Hippocampal formation (tissue), 2 donors: ENCODE results near the gene CERS6.
"Not testable (repeated sequence)": the region's sequence is repeated elsewhere in the genome, so short reads cannot be mapped to it uniquely, and the experiment has no call there.

Experiments
- DNase-seq, 2 donors: peaks; one replicate each; lab custom pipeline; 2025; lab: John Stamatoyannopoulos, UW

Gene CERS6

DNA sequence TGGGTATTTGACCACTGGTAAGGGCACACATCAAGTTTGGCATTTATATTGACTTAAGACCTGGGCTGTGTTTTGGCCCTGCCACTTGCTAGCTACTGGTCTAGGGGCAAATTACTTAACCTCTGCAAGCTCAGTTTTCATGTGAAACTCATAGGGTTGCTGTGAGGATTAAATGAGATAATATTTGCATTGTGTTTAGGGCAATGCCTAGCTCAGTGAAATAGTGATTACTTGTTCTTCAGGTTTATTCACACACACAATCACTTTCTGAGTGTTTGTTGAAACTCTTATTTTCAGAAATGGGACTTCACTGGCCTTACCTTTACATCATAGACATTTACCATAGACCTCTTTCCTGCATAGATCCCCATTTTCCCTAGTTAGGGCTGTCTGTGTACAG lies 12.3 kb downstream of the CERS6 start:
- DNase-seq = no peak

DNA sequence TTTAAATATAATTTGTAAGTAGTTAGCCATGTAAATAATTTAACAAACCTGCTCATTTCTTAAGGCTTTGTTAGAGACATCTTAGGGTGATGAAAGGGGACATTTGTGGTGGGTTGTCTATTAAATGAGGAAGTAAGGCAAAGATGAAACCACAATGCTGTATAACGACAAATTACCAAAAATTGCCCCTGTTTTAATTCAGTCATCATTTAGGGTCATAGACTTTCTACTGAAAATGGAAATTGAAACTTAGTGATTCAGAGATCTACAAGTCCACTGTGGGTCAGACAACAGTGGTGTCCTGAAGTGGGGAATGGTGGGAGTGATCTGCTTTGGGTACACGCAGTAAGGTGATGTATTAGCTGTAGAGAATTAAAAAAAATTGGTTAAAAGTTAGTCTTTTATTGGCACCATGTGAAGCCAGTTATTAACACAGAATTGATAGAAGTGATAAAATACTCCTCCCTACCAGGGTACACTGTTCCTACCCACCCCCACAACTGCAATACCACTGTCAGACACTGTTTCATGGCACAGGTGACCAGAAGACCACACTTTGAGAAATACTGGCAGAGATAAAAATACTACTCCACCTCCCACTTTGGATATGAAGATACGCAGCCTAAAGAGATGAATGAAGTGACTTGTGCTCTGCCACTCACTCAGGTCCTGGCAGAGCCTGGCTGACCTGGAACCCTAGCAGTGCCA lies 13.4 kb downstream of the CERS6 start:
- no peak for DNase-seq

DNA sequence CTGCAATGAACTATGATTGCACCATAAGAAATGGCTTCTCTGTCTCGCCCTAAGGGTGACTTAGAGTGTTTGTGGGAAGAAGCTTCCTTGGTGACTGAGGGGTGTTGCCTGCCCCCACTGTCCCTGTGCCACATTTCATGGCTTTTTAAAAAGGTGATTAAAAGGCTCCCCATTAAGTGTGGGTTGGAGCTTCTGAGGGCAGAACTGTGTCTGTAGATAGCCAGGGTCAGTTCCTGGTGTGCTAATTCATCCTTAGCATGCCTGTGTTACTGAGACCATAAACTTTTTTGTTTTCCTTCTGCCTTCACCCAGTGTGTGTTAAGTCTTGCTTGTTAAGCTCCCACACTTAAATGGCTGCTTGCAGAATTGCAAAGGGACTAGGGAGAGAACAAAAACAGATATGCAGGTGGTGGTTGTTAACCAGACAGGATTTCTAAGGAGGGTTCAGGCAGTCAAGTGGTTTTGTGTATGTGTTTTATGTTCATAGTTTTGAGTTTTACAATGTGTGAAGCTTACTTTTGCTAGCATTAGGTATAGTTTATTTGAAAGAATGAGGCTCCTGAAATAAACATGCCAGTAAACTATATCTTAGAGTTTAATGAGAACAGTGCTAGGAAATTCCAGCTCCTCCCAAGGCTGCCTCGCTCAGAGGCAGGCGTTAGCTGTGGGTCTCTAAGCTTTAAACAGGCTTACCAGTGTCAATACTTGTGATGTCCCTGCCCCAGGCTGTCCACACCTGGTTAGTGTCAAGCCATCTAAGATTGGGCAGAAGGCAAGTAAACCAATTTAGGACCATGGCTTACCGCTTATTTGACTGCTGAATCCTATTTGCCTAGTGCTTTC lies 14.5 kb downstream of the CERS6 start:
- no peak for DNase-seq

DNA sequence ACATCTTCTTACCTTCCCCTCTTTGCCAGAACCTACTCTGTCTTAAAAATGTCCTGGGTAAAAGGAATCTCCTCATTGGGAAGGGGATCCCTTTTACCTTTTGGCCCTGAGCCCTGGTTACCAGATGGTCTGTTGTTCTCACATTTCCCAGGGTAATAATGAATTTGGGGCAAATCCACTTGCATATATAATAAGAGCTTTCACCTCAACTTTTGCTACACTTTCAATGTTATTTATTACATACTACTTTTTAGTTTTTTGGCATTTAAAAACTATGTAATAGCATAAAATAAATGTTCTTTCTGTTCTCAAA lies 15.0 kb downstream of the CERS6 start:
- DNase-seq = no peak

DNA sequence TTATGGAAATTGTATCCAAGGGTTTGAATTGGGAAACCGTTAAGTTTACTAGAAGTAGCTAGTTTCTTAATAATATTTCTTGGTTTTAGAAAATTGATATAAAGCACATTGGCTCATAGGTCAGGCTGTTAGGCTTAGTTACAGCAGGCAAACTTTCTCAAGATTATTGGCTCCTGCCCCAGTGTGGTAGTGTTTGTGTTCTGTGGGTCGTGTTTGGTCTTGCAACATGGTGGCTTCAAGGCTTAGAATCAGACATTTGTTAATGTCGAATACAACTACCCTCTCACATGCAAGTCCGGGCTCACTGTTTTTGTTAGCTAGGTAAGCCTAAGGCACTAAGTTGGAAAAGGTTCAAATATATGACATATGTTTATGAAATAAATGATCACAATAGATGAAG lies 19.6 kb downstream of the CERS6 start:
- DNase-seq = no peak

DNA sequence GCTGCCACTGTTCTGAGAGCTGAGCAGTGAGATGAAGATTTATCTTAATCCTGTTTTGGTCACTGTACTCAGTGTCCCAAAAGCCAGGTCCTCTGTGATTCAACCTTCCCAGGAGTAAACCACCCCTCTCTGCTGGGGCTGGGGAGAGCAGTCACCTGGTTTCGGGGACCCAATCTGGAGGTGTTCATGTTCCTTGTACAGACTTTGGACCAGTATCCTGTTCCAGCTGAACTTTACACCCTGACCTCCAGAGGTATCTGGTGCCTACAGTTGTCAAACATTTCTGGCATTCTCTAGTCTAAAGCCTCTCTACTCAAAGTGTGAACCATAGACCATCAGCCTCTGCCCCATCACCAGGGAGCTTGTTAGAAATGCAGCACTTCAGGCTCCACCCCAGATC lies 22.1 kb downstream of the CERS6 start:
- DNase-seq = no peak

DNA sequence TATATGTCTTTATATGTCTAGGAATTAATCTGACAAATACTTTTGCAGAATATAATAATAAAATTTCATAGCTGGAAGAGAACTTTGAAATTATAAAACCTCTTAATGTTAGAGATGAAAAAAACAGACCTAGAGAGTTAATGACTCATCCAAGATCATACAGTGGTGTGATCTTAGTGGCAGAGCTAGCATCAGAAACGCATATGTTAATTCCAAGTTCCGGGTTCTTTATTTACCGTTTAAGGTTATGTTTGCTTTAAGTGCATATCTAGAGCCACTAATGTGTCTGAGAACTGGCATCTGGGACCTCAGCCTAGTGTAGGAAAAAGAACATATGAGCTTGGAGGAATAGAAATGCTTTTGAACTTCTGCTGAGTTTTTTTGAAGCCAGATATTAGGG lies 24.3 kb downstream of the CERS6 start:
- DNase-seq = no peak

DNA sequence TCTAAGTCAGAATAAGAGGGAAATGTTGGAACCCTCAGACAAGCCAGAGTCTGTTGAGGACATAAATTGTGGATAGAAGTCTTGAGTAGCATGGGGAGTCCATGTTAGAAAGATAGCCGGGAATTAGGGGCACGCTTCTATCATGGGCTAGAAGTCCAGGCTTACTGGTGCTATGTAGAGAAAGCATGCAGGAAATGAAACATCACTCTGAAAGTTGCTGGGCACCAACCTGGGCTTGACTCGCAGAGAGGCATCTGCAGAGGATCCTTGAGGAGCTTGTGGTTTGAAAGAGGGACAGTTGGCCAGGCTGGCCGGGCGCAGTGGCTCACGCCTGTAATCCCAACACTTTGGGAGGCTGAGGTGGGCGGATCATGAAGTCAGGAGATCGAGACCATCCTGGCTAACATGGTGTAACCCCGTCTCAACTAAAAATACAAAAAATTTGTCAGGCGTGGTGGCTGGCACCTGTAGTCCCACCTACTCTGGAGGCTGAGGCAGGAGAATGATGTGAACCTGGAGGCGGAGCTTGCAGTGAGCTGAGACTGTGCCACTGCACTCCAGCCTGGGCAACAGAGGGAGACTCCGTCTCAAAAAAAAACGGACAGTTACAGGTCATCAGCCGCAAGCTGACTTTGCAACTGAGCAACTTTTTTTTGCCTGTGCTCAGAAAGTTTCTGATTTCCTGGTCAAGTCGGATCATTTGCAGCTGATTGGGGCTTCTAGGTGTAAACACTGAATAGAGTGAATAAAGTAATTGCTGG lies 24.9 kb downstream of the CERS6 start:
- no peak for DNase-seq

DNA sequence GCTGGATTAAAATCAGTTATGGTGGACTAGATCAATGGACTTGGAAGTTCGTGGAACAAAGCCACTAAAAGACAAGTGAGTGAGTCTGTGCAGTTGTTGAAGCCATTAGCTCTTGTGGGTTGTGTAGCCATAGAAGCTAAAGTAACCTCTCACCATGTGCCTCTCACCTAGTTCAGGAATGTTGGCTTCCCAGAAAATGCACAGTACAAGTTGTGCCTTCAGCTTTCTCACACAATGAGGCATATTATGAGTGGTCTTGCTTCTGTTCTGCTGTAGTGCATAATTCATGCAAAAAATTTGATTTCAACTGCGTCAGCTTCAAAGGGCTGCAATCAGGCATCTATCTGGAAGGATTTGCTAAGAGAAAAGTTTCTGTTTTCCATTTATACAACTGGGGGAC lies 26.2 kb downstream of the CERS6 start:
- no peak for DNase-seq

DNA sequence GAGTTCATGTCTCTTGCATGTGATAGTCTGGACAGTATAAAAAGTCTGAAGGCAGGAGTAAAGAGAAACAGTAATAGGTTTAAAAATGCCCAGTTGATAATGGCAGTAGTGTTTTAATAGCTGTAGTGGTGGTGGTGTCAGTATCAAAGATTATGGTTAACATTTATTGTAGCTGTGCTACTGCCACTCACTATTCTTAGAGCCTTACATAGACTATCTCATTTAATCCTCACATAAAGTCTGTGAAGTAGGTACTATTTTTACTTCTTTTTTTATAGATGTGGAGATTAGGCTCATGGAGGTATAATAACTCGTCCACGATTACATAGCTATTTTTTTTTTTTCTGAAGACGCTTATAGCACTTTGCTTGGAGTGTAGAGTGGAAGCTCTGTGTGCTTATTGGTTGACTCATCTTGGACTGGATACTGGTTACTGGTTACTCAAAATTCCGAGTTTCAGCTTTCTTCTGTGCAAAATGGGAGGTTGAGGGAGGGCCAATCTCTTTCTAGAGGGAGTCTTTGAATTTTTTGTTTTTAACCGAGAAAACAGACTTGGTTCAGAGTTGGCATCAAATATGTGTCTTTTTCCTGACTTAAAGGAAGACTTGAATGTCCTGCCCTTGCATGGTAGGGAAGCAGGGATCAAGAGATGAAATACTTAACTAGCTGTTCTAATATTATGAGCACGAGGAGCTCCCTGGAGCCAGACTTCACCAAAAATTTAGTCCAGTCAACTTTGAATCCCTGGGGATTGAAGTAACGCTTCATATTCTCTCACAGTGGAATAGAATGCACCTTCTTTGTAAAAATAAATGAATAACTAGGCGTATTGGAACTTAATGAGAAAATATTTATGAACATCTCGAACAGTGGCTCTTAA lies 27.1 kb downstream of the CERS6 start:
- no peak for DNase-seq

DNA sequence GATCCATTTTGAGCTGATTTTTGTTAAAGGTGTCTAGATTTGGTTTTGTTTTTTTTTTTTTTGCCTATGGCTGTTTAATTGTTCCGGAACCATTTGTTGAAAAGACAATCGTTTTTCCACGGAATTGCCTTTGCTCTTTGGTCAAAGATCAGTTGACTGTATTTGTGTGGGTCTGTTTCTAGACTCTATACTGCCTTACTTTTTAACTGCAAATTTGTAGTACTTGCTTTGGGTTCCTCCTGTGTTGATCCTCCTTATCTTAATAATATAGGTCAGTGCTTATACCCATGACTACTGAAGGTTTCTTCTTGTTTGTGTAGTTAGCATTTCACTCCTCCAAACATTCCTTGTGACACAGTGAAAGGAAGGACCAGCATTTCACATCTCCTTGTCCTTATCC lies 30.4 kb downstream of the CERS6 start:
- DNase-seq = no peak

DNA sequence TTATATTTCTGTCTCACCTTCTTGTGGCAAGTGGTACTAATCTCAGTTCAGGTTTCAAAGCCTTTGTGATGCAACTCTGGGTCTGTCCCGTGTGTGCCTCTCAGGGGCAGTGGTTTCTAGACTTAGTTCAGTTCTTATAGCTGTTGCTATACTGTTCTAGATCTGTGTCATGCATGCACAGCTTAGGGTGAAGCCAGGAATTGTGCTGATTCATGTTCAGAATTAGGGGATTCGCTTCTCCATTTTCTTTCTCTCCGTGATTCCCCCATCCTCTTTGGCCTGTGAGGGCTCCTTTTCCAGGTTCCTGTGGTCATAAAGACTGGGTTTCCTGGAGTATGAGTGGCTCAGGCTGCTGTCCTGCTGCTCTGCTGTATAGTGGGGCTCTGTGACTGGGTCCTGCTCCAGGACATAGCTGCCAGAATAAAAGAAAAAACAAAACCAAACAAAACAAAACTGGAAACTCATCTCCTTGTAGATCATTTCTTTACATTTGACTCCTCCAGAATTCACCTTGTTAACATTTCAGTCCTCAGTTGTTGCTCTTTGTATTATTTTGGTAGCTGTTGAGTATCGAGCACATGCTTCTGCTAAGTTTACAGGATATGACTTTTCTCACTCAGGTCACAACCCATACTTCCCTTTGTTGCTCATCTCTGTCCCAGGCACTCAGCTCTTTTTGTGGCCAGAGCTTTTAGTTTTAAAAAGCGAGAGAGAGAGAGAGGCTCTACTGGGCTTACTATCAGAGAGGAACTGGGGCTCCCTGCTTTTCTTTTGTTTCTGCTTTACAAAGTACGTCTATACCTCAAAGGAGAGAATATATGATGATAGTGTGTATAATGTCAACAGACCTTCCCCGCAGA lies 34.2 kb downstream of the CERS6 start:
- DNase-seq = no peak

DNA sequence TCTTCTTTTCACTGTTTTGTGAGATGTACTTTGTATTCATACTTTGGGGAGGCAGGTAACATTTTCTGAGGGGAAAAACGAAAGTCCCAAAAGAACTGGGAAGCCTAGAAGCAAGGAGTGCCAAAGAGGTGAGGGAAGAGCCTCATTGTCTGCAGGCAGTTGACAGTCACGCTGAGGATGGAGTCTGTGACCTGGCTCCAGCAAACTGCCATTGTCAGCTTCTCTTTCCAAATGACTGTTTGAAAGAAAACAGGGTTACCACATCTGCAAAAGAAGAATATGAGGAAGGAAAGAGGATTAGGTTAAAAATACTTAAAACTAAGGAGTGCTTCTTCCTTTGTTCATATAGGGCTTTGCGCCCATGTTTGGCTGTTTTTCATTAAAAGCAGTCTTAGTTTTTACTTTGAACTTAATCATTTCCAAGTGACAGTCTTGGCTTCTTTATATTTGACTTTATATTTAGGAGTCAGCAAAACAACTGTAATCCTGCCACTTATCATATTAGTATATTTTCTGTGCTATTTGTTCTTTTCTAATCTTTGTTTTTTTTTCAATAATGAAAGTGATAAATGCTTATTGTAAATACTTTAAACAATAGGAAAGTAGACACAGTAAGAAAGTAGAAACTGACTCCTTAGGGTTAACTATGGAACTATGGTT lies 35.0 kb downstream of the CERS6 start:
- no peak for DNase-seq

DNA sequence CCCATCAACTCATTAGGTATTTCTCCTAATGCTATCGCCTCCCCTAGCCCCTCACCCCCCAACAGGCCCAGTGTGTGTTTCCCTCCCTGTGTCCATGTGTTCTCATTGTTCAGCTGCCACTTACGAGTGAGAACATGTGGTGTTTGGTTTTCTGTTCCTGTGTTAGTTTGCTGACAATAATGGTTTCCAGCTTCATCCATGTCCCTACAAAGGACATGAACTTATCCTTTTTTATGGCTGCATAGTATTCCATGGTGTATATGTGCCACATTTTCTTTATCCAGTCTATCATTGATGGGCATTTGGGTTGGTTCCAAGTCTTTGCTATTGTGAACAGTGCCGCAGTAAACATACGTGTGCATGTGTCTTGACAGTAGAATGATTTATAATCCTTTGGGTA lies 35.7 kb downstream of the CERS6 start:
- not testable (repeated sequence) for DNase-seq

DNA sequence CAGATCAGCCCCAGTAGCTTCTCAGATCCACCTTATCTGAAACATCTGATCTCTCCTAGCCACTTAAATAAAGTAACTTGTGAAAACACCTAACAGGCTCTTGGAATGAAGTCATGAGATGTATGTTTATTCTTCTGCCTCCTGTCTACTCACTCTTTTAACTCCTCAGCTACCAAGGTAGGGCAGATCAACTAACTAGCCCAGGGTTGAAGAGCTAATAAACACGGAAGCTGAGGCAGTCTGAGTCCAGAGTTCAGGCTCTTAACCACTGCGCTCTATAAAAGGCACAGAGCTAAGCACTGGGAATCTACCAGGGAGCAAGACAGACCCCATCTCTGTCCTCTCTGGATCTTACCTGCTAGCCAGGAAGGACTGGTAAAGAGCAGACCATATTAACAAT lies 37.1 kb downstream of the CERS6 start:
- DNase-seq = not testable (repeated sequence)

DNA sequence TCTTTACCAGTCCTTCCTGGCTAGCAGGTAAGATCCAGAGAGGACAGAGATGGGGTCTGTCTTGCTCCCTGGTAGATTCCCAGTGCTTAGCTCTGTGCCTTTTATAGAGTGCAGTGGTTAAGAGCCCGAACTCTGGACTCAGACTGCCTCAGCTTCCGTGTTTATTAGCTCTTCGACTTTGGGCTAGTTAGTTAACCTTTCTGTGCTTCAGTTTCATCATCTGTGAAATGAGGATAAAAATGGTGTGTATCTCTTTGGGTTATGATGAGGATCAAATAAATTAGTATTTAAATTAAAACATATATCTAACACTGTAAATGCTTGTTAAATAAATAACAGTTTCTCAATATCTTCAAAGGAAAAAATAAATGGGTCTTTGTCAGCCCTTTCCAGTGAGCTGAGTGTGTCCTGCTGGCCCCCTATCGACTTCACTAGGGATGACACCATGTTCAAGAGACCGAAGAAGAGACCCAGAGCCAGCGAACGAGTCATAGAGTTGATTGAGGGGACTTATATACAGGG lies 38.2 kb downstream of the CERS6 start:
- no peak for DNase-seq

DNA sequence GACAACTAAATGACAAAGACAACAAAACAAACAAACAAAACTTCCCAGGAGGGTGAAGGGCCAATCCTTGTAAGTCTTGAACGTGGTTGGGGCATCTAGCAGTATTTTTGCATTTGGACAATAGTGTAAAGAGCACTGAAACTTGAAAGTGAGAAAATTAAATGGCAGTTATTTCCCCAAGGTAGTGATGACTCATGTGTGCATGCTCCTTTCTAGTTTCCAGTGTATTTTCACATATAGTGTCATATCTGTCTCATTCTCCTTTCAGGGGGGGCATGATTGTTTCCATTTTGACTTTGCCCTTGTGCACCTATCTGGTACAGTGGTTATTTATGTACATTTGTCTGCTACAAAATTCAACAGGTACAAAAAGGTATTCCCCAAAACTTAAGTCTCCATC lies 39.5 kb downstream of the CERS6 start:
- no peak for DNase-seq

DNA sequence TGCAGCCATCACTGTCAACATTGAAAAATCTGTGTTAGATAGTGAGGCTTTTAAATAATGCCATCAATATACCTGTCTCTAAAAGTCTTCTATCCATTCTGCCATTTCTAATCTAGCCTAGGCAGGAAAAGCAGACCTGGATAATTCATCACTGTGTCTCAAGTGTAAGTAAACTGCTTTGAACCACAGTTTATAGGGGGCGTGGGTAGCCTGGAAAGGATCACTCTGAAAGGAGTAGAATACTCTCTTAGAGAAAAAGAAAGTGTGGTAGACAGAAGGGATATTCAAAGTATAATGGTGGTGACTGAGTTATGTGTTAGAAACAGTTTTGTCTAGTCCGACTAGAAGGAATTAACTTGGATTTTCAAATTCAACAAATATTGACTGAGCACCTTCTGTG lies 40.8 kb downstream of the CERS6 start:
- no peak for DNase-seq

DNA sequence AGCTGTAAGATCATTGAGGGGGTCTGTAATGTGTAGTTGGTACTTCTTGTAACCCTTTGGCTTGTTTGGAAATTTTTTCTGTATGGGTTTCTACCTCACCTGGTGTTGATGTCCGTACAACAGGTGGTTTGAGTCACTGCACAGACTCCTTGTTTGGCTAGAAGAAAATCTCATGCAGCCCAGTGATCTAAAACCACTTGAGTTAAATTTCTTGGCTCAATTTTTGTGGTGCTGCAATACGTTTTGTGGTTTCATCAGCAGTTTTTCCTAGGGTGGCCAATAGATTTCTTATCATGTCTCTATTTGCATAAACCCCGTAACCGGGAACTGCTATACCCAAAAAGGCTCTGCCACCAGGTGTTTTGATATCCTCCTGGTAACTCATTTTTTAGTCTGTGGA lies 43.4 kb downstream of the CERS6 start:
- DNase-seq = no peak

DNA sequence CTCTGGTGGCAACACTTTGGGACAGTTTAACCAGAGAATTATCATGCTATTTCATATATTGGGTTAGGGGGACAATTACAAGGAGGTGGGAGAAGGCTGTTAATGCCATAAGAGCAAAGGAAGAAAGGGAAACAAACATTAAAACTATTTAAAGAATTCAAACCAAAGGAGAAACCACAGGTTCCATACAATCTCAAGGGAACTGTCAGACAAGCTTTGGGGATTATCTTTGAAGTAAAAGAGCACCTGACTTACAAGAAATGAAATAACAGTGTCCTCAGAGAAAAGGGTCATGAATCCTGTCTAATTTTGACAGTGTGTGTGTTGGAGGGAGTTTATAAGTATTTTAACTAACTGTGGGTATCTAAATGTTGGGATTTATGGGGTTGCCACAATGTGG lies 44.4 kb downstream of the CERS6 start:
- DNase-seq = no peak
